ENCODE data around the gene GADD45B.
"Not testable (repeated sequence)": the region's sequence is repeated elsewhere in the genome, so short reads cannot be mapped to it uniquely, and the experiment has no call there.

The GADD45B gene

DNA sequence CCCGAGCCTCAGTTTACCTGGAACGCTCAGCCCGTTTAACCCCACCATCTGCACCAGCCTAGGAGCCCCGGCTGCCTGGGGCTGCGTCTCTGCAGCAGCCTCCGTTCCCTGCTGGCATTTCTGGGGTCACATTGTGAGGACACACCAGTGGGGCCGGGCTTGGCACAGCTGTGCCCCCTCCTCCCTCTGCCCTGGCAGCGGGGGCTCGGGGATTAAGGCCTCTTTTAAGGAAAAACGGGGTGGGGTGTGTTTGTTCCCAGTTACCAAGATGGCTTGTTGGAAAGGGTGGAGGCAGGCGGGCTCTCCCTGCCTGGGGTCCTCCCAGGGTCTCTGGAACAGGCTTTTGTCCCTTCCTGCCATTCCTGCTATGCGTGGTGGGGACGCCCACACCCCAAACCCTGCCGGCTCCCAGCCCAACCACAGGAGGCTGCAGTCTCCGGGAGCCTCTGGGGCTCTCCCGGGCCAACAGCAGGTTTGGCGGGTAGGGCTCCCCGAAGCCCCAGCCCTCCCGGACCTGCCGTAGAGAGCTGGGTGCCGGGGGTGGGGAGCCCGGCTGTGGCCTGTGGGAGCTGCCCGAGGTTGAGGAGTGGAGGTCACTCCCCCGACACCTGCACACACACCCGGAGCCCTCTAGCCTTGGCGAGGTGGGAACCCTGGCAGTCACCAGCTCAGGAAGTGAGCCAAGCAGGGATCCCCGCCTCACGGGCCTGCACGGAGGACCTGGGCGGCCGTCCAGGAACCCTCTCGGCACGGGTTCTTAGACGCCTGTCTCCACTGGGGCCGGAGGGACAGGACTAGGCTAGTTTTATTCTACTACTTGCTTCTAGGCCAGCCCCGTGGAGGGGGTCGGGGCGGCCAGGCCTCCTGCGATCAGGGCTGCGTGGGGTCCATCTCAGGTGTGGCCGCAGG lies 36.9 kb downstream of the GADD45B start:
- peak in 1 of 56 donors; percentile 4 for DNase-seq

DNA sequence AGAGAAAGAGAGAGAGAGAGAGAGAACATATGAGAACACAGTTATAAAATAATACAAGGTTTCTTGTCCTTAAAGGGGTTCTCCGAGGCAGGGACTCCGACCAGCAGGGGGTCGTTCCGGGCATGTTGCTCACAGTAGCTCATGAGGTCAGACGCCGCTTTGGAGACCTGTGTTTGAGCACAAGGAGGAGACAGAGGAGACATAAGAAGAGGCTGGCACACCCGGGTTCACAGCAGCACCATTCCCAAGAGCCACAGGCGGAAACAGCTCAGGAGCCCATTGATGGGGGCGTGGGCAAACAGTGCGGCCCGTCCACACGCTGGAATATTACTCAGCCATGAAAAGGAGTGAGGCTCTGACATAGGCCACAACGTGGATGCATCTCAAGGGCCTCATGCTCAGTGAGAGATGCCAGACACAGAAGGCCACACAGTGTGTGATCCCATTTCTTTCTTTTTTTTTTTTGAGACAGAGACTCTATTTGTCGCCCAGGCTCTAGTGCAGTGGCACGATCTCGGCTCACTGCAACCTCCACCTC lies 39.1 kb downstream of the GADD45B start:
- no peak for DNase-seq

GRCh38 chr19:2516727-2517126 lies 40.8 kb downstream of the GADD45B start:
- DNase-seq = no peak

- DNase-seq = no peak
These were observed 42.1 kb downstream of the GADD45B start for GRCh38 chr19:2517881-2518601.

DNA sequence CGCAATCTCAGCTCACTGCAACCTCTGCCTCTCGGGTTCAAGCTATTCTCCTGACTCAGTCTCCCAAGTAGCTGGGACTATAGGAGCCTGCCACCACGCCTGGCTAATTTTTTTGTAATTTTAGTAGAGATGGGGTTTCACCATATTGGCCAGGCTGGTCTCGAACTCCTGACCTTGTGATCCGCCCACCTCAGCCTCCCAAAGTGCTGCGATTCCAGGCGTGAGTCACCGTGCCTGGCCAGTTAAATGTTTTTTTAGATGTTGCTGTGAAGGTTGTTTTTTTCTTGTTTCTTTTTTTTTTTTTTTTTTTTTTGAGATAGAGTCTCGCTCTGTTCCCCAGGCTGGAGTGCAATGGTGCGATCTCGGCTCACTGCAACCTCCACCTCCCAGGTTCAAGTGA lies 42.9 kb downstream of the GADD45B start:
- DNase-seq = not testable (repeated sequence)

DNA sequence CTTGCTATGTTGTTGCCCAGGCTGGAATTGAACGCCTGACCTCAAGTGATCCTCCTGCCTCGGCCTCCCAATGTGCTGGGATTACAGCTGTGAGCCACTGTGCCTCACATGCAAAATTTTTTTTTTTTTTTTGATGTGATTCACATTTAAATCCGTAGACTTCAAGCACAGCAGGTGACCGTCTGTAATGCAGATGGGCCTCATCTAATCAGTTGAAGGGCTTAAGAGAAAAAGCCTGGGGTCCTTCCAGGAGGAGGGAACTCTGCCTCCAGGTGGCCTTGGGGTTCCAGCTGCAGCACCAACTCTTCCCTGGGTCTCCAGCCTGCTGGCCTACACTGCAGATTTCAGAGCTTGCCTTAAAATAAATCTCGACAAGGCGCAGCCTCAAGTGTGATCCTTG lies 43.6 kb downstream of the GADD45B start:
- DNase-seq = no peak

DNA sequence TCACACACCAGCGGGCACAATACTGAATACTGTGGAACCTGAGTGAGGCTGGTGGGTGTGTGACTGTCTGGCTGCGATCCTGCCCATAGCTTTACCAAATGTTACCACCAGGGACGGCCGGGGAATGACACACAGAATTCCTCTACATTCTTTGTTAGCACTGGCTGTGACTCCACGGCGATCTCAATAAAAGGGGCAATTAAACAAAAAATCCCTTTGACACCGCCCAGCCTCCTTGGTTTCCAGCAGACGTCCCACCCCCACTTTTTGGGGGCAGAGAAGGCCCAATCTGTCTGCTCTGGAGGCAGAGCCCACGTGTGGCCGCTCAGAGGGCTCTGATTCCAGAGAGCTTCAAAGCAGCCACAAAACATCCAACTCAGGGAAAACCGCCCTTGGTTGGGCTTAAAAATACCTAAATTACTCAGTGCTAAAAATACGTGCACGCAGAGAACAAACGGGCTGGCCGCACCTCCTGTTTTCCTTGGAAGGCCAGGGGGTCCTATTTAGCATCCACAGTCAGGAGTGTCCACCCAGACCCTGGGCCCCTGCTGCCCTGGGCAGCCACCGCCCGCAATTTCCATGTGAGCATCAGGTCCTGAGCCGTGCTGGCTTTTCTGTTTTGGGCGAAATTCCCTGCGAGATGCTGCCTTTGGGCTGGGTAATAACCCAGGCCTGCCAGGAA lies 47.8 kb downstream of the GADD45B start:
- DNase-seq = no peak

DNA sequence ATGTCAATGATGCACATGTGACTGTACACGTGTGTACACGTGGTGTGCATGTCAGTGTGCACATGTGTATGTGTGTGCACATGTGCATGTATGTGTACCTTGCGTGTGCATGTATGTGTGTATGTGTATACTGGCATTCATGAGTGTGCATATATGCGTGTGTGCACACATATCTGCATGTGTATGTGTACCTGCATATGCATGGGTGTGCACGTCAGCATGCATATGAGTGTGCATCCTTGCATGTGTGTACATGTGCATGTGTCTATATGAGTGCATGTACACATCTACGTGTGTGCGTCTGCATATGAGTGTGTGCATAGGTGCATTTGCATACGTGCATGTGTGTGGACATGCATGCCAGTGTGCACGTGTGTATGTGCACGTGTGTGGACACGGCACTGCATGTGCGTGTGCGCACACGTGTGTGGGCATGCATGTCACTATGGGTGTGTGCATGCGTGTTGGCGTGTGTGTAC lies 48.5 kb downstream of the GADD45B start:
- DNase-seq = no peak

GRCh38 chr19:2524840-2525723 lies 49.2 kb downstream of the GADD45B start:
- peak in 5 of 56 donors; percentile 14 to 72 (median 43) for DNase-seq

- no peak for DNase-seq
These were observed 51.2 kb downstream of the GADD45B start for GRCh38 chr19:2527171-2527570.

DNA sequence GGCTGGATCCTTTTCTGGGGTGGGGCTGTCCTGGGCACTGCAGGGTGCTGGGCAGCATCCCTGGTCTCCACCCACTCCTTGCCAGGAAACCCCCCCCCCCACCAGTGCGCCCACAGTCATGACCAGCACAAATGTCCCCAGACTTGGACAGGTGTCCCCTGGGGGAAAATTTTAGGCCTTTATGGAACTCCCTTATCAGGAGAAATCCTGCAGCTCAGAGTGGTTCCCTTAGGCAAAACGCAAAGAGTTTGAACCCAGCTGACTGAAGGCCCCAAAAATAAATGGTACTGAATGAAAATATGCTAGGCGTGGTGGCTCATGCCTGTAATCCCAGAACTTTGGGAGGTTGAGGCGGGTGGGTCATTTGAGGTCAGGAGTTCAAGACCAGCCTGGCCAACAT lies 51.8 kb downstream of the GADD45B start:
- DNase-seq = no peak

Measured in nucleus accumbens (tissue), 56 donors.